ENCODE measurements around the gene POLR2M.
A peak's percentile ranks its signal among the peaks of the same experiment; 100 is the strongest.

POLR2M gene

DNA sequence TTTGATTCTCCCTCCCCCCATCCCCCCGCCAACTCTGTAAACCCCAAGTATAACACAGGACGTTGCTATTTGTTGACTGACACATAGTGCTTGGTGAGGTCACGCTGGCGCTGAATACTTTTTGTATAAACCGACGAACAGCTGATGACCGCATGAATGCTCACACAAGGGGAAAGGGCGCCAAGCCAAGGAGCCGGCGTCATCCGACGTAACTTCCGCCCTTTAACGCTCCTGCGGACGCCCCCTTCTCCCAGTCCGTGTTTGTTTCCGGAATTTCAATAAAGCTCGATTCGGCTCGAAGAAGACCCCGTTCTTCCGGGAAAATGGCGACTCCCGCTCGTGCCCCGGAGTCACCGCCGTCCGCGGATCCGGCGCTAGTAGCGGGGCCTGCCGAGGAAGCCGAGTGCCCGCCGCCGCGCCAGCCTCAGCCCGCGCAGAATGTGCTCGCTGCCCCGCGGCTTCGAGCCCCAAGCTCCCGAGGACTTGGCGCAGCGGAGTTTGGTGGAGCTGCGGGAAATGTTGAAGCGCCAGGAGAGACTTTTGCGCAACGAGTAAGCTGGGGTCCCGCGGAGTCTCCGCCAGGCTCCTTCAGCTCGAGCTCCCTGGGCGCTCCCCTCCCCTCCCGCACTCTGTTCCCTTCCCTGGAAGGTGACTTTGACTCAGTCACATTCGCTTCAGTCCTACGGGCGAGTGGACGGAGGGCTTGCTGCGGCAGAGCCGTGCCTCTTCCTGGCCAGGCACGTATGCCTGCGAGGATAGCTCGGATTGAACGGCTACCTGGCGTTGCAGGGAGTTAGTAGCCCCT lies at the start of gene POLR2M:
TSS of gene POLR2M (plus strand) at position 310 of the 805 bp plus-strand sequence. CDS start at position 439, 129 bp downstream.
- DNase-seq: peak; percentile 53 to 74

DNA sequence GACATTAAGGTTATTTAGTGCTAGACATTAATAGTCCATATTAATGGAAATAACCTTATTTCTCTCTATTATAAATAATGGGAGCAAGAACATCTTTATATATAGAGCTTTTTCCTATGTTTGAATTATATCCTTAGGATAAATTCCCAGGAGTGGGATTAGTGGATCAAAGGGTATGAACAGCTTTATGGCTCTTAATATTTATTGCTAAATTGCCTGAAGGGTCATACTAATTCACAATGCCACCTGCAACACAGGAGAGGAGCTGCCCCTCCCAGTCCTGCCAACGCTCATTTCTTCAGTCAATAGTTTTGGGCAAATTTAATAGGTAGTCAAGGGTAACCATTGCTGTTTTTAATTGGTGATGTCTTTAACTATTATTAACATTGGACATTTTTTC lies 48.9 kb upstream of the POLR2M start:
- DNase-seq: no peak

DNA sequence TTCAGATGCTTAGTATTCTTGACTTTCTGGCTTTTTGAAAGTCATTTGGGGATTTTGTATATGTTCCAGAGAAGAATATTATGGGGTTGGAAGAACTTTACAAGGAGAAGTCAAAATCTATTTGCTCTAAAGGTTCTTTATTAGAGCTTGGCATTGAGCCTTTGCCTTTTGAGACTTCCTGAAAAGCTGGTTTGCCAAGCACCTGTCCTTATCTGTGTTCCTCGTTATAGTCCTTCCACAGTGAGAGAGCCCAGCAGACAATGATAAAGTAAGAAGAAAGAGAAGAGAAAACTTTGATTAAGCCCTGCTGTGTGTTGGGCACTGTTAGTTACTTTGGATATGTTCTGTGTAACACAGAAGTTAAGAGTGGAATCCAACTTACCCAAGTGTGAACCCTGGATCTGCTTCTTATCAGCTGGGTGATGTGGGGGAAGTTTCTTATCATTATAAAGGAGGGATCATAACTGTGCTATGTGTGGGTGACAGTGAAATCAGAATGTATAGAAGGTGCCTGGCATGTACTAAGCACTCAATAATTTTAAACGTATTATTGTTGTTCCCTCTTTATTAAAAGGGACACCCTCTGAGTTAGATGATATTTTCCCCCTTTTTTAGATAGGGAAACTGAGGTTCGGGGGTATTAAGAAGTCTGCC lies 44.3 kb upstream of the POLR2M start:
- no peak for DNase-seq

GRCh38 chr15:57662802-57663201 lies 43.7 kb upstream of the POLR2M start:
- DNase-seq: no peak

DNA sequence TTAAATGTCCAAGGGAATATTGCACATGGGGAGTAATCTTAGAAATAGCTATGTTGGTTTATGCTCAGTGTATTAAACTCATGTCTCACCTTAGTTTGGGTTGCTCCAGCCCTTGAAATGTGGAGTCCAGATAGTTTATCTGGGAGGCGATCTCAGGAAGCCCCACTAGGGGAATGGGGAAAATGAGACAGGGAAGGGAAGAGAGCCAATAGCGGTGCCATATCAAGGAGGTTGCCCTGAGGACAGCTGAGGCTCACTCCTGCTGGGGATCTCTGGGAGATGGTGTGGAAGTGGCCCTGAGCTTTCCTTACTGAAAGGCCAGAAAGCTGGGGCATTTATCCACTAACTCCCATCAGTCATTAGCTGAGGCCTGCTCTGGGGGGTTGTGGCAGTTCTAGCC lies 43.3 kb upstream of the POLR2M start:
- no peak for DNase-seq

GRCh38 chr15:57665194-57665593 lies 41.3 kb upstream of the POLR2M start:
- no peak for DNase-seq

DNA sequence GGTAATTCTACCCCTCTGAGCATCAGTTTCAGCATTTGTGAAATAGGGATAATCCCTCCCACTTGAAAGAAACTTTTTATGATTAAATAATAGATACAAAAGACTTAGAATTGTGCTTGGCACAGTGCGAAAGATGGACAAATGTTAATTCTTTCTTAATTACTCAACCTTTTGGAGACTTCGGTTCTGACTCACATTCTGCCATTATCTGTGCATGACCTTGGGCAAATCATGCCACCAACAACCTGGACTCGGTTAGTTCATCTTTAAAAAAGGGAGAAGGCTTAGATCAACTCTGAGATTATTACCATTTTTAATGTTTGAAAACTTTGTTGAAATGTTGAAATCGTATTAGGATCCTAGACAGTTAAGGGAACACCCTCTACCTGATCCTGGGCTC lies 40.6 kb upstream of the POLR2M start:
- DNase-seq: no peak

DNA sequence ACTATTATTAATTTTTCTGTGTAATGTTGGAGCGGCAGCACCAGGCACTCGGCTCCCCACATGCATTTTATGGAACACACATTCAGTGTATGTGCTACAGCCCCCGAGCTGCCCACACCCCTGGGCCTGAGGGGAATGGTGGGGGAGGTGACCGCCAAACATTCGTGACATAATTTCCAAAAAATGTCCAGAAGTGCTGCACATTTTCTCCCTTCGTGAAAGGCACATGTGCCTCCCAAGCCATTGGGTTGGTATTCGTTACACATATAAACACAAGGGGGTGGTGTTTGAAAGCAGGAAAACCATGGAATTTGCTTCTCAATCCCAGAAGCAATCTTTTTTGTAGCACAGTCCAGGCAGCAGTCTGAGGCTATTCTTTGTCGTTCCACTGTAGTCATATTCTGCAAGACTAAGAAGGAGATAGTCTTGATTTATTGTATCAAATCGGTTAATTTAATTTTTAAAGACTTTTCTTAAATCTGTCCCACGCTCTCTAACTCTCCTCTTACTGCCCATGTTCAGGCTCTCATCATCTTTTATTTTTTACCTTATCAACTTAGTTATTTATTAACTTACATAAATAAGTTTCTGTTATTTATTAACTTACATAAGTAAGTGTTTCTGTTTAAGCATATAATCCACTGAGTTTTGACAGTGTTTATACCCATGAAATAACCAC lies 39.2 kb upstream of the POLR2M start:
- no peak for DNase-seq

GRCh38 chr15:57668016-57668415 lies 38.5 kb upstream of the POLR2M start:
- no peak for DNase-seq

GRCh38 chr15:57671636-57672035 lies 34.9 kb upstream of the POLR2M start:
- DNase-seq: no peak

- DNase-seq: no peak
Observed at GRCh38 chr15:57675481-57676181, 30.9 kb upstream of the POLR2M start.

DNA sequence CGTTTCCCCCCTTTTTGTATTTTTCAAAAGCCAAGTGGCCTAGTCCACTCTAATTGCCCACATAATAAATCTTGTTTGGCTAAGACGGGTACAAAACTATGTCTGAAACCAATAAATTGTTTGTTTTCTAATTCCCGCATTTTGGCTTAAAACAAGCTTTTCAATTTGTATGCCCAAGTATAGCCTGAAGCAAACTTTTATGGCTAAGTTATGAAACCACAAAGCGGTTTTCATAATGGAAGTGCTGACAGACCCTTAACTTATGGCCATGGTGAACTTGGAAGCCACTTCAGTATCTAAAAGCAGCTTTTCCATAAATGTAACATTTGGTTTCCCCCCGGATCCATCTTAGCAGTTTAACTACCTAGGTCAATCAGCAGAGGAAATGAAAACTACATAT lies 29.9 kb upstream of the POLR2M start:
- no peak for DNase-seq

DNA sequence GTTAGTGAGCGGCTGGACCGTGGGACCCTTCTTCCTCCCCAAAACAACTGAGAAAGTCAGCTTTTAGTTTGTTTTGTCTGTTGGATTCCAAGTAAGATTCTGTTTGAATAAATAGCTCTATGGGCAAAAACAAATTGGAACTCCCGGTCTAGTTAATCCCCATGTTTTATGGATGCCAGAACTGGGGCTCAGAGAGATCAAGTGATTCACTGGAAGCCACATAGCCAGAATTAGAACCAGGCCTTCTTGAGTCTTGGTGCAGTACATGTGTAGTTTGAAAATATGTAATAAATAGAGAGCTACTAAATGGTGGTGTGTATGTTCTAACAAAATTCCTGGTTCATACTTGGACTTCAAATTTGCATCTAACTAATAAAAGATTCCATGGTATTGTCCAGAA lies 29.3 kb upstream of the POLR2M start:
- no peak for DNase-seq

GRCh38 chr15:57680021-57680420 lies 26.5 kb upstream of the POLR2M start:
- DNase-seq: no peak

DNA sequence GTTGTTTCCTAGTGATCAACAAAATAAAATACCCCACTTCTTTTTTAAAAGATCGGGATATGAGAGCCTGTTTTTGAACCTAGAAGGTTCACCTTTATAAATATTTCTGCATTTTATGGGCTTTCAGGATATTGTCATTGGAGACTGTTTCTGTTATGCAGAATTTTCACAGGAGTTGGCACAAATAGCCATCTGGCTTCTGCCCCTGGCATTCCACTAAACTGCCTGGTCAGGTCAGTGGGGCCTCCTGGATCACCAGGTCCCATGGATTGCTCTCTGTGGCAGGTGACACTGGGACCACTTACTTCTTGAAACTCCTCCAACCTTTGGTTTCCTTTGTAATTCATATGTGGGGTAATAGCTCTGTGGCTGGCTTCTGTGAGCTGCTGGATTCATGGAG lies 25.5 kb upstream of the POLR2M start:
- no peak for DNase-seq

GRCh38 chr15:57683481-57683880 lies 23.0 kb upstream of the POLR2M start:
- no peak for DNase-seq

GRCh38 chr15:57684491-57685151 lies 21.9 kb upstream of the POLR2M start:
- no peak for DNase-seq

DNA sequence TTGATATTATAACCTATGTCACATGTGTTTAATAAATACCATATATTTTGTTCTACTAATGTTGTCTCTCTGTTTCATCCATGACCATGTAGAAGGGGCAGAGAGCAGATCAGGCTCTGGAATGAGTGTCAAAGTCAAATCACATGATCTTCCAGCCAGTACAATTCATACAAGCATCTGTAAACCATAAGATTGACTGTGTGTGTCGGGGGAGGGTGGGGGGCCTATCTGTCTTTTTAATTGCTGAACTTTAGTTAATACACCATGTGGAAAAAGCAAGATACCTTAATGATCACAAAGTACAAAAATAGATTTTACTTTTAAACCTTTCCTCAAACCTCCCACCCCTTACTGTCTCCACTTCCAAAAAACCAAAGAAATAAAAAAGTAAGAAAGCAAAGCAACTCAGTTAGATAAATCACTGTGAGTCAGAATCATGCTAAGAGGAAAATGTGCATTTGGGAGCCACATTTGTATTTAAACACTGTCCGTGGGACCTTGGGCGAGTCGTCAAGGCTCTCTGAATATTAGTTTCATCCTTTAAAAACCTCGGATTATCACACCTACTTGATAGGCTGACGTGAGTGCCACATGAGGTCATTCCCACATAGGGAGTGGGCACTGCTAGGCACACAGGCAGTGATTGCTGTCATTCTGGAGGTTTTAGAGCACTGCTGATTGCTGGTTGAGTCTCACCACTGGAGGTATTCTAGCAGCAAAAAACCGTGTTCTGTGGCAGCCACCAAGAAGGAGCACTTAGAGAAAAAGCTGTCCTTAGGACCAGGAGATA lies 21.0 kb upstream of the POLR2M start:
- no peak for DNase-seq

GRCh38 chr15:57686657-57687056 lies 19.9 kb upstream of the POLR2M start:
- DNase-seq: no peak

DNA sequence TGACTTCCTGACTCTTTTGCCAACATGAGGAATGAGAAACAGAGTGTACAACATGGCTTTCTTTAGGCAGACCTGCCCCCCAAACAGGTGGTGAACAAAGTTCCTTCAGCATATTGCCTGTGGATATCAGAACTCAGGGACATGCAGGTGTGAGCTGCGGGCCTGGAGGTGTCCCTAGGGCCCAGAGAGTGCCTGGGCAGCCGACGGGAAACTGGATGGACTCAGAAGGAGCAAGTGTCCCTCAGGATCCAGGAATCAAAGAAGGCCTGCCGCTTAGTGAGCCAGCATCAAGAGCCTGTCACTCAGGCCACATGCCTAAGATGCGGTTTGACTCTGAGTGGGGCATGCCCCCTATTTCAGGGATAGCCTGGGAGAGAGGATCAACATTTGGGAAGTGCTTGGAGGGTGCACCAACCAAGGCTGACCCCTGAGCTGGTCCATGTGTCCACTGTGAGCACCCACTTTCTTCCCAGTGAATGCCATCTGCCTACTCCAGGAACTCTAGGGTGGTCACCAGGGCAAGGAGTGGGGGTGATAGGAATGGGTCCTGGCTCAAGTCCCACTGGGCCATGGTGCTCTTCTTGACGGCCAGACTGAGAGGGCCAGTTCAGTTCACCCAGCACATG lies 16.1 kb upstream of the POLR2M start:
- DNase-seq: no peak

DNA sequence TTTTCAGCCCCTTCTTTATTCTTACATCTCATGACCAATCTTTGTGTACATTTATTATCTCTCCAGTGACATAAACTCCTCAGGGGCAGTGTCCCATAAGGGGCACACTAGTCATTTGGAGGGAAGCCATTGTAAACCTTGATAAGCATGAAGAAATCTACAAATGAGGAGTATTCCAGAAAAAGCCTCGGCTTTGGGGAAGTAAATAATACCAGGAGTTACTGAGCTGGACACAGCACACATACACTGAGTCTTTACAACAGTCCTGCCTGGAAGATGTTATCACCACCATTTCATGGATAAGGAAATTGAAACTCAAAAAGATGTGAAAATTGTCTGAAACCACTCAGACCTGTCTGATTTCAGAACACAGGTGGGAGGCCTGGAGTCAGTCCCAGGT lies 15.4 kb upstream of the POLR2M start:
- DNase-seq: no peak
